Subcutaneous adipose tissue (tissue), 4 donors: ENCODE measurements around the gene ARMC6. TPM values are rescaled to one million over a fixed set of nuclear protein-coding genes. Genes with fewer than 3 reads are reported as not detected.

Source experiments
- total RNA-seq, 4 donors: library from RNA; depleted of rRNA; stranded (reverse); fragments of >200 nt; gene quantifications; one replicate each; pipeline ENCODE4 v1.1.0, GENCODE V29; 2016
- TF ChIP-seq, protein P1 (sequence below): fragments of 450-650 bp; IDR thresholded peaks from one replicate; pipeline ENCODE4 v1.5.1; 2016; ENCODE audit warnings: low read depth, mild to moderate bottlenecking, control low read depth, antibody characterized with exemption, moderate library complexity

Gene ARMC6
- total RNA-seq, 4 donors from 2014 or later = 12.6 to 28.2 (median 18.6) TPM

DNA sequence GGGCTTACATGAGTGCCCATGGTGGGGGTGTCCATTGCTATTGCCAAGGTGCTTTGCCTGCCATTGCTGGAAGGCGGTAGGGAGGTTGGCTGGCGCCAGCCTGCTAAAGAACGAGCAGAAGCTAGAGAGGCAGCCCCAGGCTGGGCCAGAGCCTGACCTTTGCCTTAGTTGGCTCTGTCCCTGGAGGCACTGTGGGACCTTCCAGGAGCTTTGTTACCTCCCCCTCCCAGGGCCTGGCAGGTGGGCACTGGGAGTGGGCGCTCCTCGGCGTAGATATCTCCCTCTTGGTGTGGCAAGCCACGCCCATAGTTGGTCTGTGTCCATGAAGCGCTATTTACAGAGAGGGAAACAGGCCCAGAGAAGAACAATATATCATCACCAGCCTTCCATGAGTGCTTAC, 28.1 kb downstream of the ARMC6 start:
- TF ChIP-seq, protein P1, sequence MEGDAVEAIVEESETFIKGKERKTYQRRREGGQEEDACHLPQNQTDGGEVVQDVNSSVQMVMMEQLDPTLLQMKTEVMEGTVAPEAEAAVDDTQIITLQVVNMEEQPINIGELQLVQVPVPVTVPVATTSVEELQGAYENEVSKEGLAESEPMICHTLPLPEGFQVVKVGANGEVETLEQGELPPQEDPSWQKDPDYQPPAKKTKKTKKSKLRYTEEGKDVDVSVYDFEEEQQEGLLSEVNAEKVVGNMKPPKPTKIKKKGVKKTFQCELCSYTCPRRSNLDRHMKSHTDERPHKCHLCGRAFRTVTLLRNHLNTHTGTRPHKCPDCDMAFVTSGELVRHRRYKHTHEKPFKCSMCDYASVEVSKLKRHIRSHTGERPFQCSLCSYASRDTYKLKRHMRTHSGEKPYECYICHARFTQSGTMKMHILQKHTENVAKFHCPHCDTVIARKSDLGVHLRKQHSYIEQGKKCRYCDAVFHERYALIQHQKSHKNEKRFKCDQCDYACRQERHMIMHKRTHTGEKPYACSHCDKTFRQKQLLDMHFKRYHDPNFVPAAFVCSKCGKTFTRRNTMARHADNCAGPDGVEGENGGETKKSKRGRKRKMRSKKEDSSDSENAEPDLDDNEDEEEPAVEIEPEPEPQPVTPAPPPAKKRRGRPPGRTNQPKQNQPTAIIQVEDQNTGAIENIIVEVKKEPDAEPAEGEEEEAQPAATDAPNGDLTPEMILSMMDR = no peak

DNA sequence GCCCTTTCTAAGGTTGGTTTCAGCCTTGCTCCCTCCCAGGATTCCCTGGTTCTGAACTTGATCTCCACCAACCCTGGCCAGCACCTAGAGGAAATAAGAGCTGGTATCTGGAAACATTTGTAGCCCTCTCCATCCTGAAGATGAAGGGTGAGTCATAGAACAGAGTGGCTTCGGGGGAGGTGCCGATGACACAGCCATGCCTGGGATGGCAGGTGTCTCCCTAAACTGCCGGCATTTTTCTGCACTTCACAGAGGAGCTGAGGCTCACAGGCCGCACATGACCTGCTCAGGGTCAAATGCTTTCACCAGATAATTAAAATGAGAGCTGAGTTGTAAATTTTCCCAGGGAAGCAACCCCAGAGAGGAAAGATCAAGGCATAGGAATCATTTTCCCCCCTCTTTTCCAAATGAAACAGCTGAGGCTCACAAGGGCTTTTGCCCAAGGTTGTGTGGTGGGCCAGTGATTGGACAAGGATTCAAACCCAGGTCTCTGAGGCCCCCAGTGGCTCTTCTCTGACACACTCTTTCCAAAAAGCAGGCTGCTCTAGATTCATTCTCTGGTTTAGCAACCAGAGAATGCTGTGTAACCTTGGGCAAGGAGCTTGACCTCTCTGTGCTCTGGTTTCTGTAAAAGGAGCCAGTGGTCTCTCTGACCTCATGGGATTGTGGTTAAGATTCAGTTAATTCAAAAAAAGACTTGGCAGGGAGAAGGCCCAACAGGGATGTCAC, 29.2 kb downstream of the ARMC6 start:
- TF ChIP-seq, protein P1 = no peak

DNA sequence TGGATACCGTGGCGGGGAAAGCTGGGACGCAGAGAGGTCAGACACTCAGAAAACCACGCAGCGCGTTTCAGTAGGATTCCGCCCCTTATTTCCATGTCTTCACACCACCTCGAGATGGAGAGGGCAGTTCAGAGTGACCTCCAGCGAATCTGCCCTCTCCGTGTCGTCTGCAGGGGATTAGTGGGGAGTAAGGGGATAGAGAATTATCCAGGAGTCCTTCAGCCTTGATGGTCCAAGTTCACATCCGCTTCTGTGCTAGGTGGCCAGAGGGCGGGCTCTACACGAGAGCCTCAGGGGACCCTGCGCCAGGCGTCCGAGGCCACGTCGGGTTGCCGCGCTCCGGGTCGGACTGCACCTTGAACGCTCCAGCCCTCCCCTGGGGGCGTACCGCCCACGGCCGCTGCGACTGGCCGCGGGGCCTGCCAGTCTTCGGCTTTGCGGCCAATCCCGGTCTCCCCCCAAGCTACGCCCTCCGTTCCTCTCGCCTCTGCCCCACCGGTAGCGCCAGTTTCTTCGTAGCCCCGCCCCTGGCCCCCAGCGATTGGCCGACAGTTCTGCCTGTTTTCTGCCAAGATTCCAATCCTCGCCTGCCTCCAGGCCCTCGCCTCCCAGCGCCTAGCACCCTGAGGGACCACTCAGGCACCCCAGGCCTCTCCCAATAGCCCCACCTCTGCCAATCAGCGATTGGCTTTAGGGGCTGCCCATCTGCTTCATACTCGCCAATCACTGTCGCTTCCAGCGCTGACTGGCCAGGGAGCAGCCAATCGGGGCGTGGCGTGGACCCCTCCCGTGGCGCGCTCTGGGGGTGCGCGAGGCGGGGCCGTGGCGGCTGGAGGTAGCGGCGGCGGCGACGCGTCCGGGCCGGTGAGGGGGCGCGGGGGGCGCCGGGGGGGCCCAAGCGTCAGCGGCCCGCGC, 30.0 kb downstream of the ARMC6 start, which contains the start of gene SLC25A42:
TSS of gene SLC25A42 (plus strand) at position 812 of the 915 bp plus-strand sequence. CDS start 32,131 bp downstream, outside the sequence.
- TF ChIP-seq, protein P1 = no peak

DNA sequence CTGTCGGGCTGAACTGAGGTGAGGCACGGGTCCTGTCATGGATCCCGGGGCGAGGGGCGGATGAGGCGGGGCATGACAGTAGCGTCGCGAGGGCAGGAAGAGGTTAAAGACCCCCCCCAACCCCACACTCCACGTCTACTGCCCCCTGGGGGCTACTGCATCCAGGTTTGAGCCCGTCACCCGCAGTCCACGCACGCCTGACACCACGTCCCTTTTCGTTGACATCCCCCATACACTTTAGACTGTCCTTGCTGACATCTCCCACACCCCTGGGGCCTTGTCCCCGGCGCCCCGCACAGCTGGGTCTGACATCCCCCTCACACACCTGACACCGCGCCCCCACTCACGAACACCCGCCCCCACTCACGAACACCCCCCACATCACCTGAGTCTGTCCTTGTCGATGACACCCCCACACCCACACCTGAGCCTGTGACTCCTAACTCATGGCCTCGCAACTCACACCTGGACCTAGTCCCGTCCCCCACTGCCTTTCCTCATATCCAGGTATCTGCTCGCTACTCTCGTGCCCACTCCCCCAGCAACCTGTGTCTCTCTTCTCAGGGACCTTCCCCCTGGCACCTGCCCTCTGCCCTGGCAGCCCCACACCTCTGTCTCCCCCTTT, 30.8 kb downstream of the ARMC6 start:
- TF ChIP-seq, protein P1 = no peak

DNA sequence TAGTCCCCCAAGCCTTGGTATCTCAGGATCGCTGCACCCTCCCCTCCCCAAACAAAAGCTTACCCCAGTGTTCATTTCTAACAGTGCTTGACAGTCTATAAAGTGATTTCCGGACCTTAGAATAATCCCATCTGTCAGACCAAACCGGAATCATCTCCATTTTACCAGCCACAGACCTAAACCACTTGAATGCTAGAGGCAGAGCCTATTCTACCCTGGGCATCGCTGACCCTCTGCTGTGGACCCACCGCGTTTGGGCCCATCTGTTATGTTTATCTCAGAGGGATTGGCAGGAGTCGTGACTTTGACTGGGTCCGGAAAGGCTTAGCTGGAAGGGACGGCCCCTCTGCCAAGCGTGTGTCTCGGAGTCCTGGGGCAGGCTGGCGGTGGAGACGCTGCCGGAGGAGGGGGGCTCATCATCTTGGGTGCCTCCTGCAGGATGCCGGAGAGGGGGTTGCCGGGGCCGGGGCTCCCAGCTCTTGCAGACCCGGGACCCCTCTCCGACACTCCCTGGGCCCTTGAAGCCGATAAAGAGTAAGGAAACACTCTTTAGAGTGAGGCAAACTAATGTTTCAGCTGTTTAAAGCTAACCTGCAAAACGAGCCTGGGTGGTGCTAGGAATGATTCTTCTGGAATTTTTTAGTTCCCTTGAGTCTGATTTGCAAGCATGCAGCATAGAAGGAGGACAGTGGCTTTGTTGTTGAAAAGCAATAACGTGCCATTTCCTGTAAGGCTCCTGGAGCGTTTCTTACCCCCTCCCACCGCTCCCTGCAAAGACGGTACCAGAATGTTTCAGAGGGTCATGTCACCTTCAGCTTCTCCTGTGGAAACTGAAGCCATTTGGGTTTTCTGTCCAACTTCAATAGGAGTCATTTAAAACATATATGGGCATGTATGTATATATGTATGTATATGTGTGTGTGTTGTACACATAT, 31.7 kb downstream of the ARMC6 start:
- TF ChIP-seq, protein P1 = no peak

DNA sequence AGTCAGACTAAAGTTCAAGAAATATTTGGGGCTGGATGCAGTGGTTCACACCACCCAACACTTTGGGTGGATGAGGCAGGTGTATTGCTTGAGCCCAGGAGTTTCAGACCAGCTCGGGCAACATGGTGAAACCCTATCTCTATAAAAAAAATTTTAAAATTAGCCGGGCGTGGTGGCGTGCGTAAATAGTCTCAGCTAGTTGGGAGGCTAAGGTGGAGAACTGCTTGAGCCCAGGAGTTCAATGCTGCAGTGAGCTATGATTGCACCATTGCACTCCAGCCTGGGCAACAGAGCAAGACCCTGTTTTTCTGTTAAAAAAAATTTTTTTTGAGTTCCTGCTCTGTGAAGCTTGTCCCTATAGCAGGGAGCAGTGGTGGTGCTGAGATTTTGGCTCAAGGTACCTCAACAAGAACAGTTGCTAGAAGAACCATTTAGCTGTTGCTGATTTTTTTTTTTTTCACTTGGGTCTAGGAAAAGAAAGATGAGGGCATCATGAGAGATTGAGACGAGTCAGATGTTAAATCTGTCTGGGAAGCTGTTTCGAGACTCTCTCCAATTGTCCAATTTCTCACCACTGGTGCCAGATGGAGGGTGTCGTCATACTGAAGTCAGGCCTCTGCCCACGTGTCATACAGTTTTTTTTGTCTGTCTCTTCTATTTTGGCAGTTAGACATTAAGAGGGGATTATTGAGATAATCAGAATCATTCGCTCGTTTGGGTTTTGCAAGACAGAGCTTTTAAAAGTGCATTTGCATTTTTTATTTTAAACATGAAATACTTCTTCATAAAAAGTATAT, 34.1 kb downstream of the ARMC6 start:
- TF ChIP-seq, protein P1 = no peak
